Gastroesophageal sphincter (tissue), 3 donors: ENCODE measurements around the gene TBC1D32.

Experiments
- CTCF ChIP-seq, 4 experiments: fragments of 200-600 bp in 2 of 4; fragments of 450-650 bp in 2 of 4; sonication (generic) in 1 of 4; IDR thresholded peaks; one replicate each; pipeline ENCODE4 v1.5.1; 2017 to 2019; ENCODE audit warnings: antibody characterized with exemption in 4 of 4, mild to moderate bottlenecking in 2 of 4, moderate library complexity in 2 of 4
- POLR2A ChIP-seq, 2 donors: fragments of 450-650 bp; IDR thresholded peaks; one replicate each; pipeline ENCODE4 v1.6.1; 2017; ENCODE audit warnings: antibody characterized with exemption in 2 of 2, mild to moderate bottlenecking in 2 of 2, moderate library complexity in 1 of 2

- no peak for TF ChIP-seq CTCF (IDR thresholded peaks at IDR 0.05)
- no peak for TF ChIP-seq POLR2A (IDR thresholded peaks at IDR 0.05)
Measured at GRCh38 chr6:121347484-121347883, 13.2 kb upstream of the TBC1D32 start.
